Stimulated activated CD8-positive, alpha-beta memory T cell treated with anti-CD3 and anti-CD28 coated beads, Interleukin-2, amount 100 ng/mL, for 48 hours (primary cell): ENCODE results near the gene EVI2A.
"Not testable (repeated sequence)": the region's sequence is repeated elsewhere in the genome, so short reads cannot be mapped to it uniquely, and the experiment has no call there.

Experiments
- DNase-seq, 2 donors: peaks; one replicate each; pipeline ENCODE4 v3.0.0-alpha.2; 2020; ENCODE audit warnings: low read depth in 2 of 2

Gene EVI2A

GRCh38 chr17:31321481-31321880 lies at the start of gene EVI2A:
TSS of gene EVI2A (minus strand) at chr17:31321622. CDS start at chr17:31319013, 2,609 bp downstream.
- peak; percentile 43 to 55 for DNase-seq

DNA sequence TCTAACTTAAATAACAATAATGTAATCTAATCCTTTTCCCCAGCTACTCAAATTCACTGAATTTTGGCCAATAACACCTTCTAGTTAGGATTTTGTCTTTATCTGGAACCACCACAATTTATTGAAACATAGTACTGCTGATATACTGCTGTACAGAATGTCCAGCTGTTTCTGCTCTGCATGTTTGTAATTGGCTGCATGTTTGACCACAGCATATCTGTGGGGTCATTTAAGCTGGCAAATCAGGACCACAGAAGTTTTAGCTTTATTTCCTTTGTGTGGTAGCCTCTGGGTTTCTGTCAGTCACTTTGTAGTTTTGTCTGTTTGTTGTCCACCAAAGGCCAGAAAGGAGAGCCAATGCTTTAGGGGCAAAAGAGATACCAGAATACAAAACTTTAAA lies 47.8 kb upstream of the EVI2A start:
- DNase-seq = no peak

GRCh38 chr17:31366088-31366487 lies 44.7 kb upstream of the EVI2A start:
- DNase-seq = no peak

- no peak for DNase-seq
These were observed 42.6 kb upstream of the EVI2A start for GRCh38 chr17:31364012-31364411.

- DNase-seq = no peak
These were observed 36.5 kb upstream of the EVI2A start for GRCh38 chr17:31357839-31358394.

DNA sequence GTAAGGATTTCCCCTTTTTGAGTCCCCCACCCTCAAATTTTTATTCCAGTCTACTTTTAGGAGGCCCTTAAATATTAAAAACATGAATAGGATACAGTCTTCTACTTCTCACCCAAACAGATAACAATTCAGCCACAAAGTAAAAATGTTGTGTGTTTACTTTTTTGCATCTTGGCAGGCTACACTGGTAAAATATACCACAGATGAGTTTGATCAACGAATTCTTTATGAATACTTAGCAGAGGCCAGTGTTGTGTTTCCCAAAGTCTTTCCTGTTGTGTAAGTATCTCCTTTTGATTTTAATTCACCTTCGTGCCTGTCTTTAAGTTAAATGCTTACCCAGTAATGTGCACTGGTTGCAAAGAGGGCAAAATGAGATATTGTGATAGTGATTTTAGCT lies 35.7 kb upstream of the EVI2A start:
- no peak for DNase-seq

DNA sequence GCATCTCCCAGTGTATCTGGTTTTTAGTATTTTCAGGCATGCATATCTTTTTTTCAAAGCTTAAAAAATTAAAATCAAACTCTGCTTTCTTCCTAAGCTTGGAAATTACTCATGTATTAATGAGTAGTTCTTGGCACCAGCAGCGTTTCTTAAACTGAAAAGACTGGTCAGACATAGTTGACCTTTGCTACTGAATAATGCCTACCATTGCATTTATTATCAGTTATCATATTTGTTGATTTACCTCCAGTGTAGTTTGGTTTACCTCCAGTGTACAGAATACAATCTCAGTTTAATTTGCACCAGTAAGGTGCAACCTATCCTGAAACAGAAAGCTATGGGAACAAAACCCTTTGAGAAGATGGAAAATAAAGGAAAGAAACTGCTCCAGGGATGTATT lies 34.5 kb upstream of the EVI2A start:
- DNase-seq = no peak

GRCh38 chr17:31349454-31349853 lies 28.0 kb upstream of the EVI2A start:
- no peak for DNase-seq

DNA sequence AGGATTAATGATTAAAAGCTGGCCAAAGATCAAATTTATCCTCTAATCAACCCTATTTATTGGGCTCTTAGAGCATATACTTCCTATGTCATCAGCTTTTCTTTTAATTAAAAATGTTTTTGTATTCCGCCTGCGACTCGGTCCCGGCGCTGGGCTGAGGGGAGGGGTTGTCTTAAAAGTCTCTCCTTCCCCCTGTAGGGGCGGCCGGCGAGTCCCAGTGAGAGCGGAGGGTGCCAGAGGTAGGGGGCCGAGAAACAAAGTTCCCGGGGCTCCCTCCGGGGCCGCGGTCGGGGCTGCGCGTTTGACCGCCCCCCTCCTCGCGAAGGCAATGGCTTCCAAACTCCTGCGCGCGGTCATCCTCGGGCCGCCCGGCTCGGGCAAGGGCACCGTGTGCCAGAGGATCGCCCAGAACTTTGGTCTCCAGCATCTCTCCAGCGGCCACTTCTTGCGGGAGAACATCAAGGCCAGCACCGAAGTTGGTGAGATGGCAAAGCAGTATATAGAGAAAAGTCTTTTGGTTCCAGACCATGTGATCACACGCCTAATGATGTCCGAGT lies 23.8 kb upstream of the EVI2A start:
- DNase-seq = not testable (repeated sequence)

GRCh38 chr17:31339906-31340661 lies 18.7 kb upstream of the EVI2A start:
- no peak for DNase-seq

- DNase-seq = no peak
These were observed 7.8 kb upstream of the EVI2A start for GRCh38 chr17:31329221-31329620.

DNA sequence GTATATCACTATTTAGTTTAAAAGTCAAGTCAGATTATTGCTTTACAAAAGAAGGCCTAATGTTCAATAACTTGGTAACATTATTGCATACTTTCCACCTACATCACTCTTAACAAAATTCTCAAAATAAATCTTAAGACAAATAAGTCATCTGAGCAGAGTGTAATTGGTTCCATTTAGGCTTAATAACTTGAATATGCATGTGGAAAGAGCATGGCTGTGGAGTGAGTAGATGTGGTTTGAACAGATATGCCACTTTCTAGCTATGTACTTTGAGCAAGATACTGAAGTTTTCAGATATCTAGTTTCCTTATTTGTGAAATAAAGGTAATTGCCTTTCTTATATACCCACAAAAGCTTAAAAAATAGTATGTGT lies 6.7 kb upstream of the EVI2A start:
- DNase-seq = no peak

- no peak for DNase-seq
These were observed 6.2 kb upstream of the EVI2A start for GRCh38 chr17:31327534-31328159.

DNA sequence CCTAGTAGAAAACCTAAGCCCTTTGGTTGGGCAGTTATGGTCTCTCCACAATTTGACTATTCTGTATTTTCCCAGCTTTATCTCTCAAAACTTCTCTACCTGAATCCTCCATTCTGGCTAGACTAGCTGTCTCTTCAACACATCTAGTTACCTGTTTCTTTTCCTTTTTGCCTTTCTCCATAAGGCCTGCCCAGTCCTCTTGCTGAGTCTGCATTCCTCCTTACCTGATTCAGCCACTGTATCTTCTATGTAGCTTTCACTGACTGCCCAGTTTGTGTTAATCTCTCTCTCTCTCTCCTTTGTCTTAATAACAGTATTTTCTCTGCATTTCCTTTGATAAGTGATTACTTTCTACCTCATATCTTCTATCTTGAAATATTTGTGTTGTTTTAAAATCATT lies 2.1 kb upstream of the EVI2A start:
- DNase-seq = no peak

- no peak for DNase-seq
These were observed 544 bp upstream of the EVI2A start for GRCh38 chr17:31321966-31322365.

- DNase-seq = no peak
These were observed 631 bp downstream of the EVI2A start for GRCh38 chr17:31320791-31321190.

GRCh38 chr17:31320241-31320640 lies 1.2 kb downstream of the EVI2A start:
- no peak for DNase-seq

DNA sequence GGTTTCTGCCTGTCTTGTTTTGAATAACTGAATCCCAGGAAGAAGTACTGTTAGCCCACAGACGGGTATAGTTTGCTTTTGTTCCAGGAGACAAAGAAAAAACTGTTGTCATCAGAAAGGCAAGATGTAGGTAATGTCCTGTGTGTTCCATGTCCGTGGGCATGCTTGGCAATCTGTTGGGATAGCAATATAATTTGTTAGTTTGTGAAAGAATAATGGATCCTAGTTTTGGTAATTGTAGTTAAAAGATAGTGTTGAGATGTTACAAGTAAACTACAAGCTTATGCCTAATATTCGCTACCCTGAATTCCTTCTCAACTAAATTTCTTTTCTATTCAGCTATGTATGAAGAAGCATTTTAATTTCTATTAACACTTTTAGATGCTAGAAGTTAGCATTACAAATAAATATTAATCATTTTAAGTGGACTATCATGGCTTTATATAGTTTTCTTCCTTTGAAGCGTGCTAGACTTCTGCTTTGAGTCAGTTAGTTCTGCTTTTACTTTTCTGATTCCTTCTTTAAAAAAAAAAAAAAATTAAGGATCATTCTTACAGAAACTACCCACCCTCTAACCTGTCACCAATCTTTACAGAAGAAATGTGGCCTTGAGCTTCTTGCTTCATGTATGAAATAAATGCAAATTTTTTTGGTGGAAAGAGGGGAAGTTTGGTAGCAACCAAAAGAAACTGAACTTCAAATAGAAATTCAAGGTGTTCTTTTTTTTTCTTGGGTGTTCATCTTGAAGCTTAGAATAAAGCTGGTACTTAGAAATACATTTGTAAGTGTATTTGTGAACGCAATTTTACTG lies 2.4 kb downstream of the EVI2A start:
- DNase-seq = no peak

DNA sequence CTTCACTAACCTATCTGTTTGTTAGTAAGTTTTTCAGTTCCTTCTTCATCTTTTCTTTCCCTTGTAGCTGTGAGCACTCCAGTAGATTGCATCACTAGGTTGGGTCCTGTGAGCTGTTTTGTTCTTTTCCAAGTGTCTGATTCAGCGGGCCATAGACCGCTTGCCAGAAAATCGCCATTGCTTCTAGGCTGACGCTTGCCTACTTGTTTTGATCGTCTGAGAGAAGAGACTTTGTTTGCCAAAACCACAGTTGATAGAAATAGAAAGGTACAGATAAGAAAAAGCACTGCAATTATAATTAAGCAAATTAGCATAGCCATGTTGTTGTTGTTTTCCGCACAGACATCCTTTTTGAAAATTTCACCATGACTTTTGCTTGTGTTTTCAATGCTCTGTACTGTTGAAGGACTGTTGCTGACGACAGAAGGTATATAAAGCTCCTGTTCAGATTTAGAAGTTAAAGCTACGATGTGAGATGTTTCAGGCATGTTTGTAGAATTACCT lies 3.1 kb downstream of the EVI2A start:
- DNase-seq = peak in 1 of 2 donors; percentile 38

DNA sequence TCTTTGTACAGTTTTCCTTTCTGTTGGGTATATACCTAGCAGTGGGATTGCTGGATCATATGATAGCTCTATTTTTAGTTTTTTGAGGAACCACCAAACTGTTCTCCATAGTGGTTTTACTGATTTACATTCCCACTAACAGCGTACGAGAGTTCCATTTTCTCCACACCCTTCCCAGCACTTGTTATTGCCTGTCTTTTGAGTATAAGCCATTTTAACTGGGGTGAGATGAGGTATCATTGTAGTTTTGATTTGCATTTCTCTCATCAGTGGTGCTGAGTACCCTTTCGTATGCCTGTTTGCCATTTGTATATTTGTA lies 6.7 kb downstream of the EVI2A start:
- no peak for DNase-seq

DNA sequence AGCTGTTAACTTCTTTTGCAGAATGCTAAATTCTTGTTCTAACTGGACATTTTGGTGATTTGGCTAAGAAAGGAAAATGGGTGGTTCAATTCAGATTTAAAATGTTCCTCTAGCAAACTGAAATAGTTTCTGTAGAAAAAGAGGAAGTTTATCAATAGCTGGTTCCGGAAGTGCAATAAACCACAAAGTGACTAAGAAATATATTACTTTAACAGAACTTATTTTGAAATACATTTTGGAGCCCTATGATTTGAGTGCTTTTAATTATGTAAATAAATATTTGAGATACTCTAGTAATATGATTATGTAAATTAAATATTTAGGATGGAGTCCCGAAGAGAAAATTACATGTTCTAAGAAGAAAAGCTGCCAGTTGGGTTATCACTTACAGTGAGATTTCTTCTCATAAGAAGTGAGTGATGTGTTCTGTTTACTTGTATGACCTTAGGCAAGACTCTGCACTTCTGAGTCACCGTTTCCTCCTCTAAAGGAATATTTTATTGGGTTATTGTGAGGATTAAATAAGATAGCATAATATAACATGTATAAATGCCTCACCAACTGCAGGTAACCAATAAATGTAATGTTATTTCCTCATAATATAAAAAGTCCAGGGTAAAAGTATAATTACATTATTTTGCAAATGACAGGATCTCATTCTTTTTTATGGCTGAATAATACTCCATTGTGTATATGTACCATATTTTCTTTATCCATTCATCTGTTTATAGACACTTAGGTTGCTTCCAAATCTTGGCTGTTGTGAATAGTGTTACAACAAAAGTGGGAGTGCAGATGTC lies 7.2 kb downstream of the EVI2A start, which contains the start of gene EVI2B:
Gene EVI2B, minus strand, starts transcription at position 73 of the 800 bp plus-strand sequence. CDS start 8,445 bp downstream, outside the sequence.
- DNase-seq = no peak
